ENCODE data around the gene ZCCHC8. TPM values are rescaled to one million over a fixed set of nuclear protein-coding genes. Genes with fewer than 3 reads are reported as not detected.

ZCCHC8 gene
- total and polyA plus RNA-seq, 2 donors (not counting 1 experiment from before 2014, with no cell fraction given): 30.0 to 56.2 TPM

GRCh38 chr12:122523846-122524718 is 23.4 kb upstream of the ZCCHC8 start:
- POLR2A ChIA-PET: interaction anchor here (0.6 to 4.3 kb wide), 2 partner anchors 18 to 23 kb away, joined by 3 to 63 read pairs; partner anchors contain the start of gene ZCCHC8

More at GRCh38 chr12:122523846-122524718, 23.4 kb upstream of the ZCCHC8 start:
- Histone ChIP-seq H2AFZ (ENCODE audit: insufficient read depth, low read depth, low read length, poor library complexity, severe bottlenecking) (no peak overlapping the region), H3K27me3 (replicated peaks in 1 of 4; ENCODE audit: control extremely low read depth in 1 of 4, control insufficient read depth in 3 of 4, insufficient read depth in 4 of 4, low read length in 3 of 4) (no peaks in the 10 kb centered on the region), H3K9ac (ENCODE audit: low read length) (peak overlapping the region; percentile 61), H3K4me3 (ENCODE audit: control extremely low read depth in 1 of 5, extremely low read depth in 1 of 5, insufficient read depth in 1 of 5, low read depth in 2 of 5, low read length in 4 of 5) (peak overlapping the region in 1 of 5 experiments; percentile 99), H4K20me1 (ENCODE audit: control insufficient read depth, insufficient read depth, low read length, poor library complexity, severe bottlenecking) (peaks cover 70% of the 10 kb centered on the region), H3K79me2 (ENCODE audit: control insufficient read depth, insufficient read depth, low read length) (peaks cover 76% of the 10 kb centered on the region), H3K27ac (ENCODE audit: low read length in 2 of 2) (peak overlapping the region in 1 of 2 donors; percentile 46), H3K36me3 (replicated peaks in 1 of 2; ENCODE audit: control extremely low read depth in 1 of 2, control insufficient read depth in 1 of 2, extremely low read depth in 1 of 2, insufficient read depth in 2 of 2, low read length in 1 of 2) (peaks cover 18 to 53% of the 10 kb centered on the region in 2 experiments), H3K4me2 (replicated peaks; ENCODE audit: low read depth, low read length, poor library complexity, severe bottlenecking) (peak overlapping the region; percentile 83), H3K9me3 (ENCODE audit: control extremely low read depth in 1 of 3, control insufficient read depth in 2 of 3, insufficient read depth in 1 of 3, low read length in 2 of 3) (no peaks in the 10 kb centered on the region), H3K4me1 (ENCODE audit: control insufficient read depth in 2 of 2, insufficient read depth in 2 of 2, low read length in 2 of 2) (peaks cover 39 to 43% of the 10 kb centered on the region in 2 donors)
- CTCF ChIA-PET: interaction anchor here (0.8 to 1.1 kb wide), 2 partner anchors 11 to 124 kb away, joined by 3 read pairs; no protein-coding TSS in a partner anchor
- intact Hi-C loops (cut with micrococcal nuclease): no loop called here
- no peaks in the 10 kb centered on the region for H3K9me3 Mint-ChIP-seq (ENCODE audit: insufficient read depth)
- ATAC-seq (ENCODE audit: low read depth): no peak
- peak overlapping the region; percentile 63 for H3K27ac Mint-ChIP-seq
- H3K4me1 Mint-ChIP-seq: peaks cover 43% of the 10 kb centered on the region
- TF ChIP-seq EZH2 (IDR thresholded peaks at IDR 0.05; ENCODE audit: borderline replicate concordance, insufficient read depth, low read depth, low read length, poor library complexity, severe bottlenecking) (no peak), CTCF (IDR thresholded peaks at IDR 0.05) (no peak)
- peak overlapping the region; percentile 84 for H3K4me3 Mint-ChIP-seq
- H3K27me3 Mint-ChIP-seq: no peaks in the 10 kb centered on the region
- 70% methylated on average over 3 of the region's 8 CpGs for WGBS (ENCODE audit: insufficient coverage)
- DNase-seq: no peak

All from B cell (primary cell).